ENCODE data around the gene DNASE1L2. TPM values are rescaled to one million over a fixed set of nuclear protein-coding genes. Genes with fewer than 3 reads are reported as not detected.

The DNASE1L2 gene
- 0.44 and 0.87 TPM in 2 replicates for total RNA-seq

GRCh38 chr16:2236337-2237101, at the start of gene DNASE1L2:
TSS of gene DNASE1L2 (plus strand) at chr16:2236444. CDS start at chr16:2236817, 373 bp downstream.

GRCh38 chr16:2196162-2196980, 39.9 kb upstream of the DNASE1L2 start, which contains the start of gene CASKIN1:
TSS of gene CASKIN1 (minus strand) at chr16:2196605. CDS start at chr16:2196432, 173 bp downstream.

GRCh38 chr16:2205104-2205966, 30.9 kb upstream of the DNASE1L2 start, which contains the start of gene MLST8:
TSS of gene MLST8 (plus strand) at chr16:2205454. CDS start at chr16:2206086, 632 bp downstream.

GRCh38 chr16:2210386-2211365, 25.6 kb upstream of the DNASE1L2 start, which contains the start of gene BRICD5:
TSS of gene BRICD5 (minus strand) at chr16:2210863. CDS start at chr16:2210833, 30 bp downstream.

GRCh38 chr16:2214719-2214968, 21.6 kb upstream of the DNASE1L2 start, which contains the start of gene PGP:
TSS of gene PGP (minus strand) at chr16:2214840. CDS start at chr16:2214777, 63 bp downstream.

GRCh38 chr16:2223221-2223941, 12.9 kb upstream of the DNASE1L2 start, which contains the start of gene E4F1:
TSS of gene E4F1 (plus strand) at chr16:2223591. CDS start at chr16:2223614, 23 bp downstream.

GRCh38 chr16:2251296-2252111, 15.3 kb downstream of the DNASE1L2 start, which contains the start of gene ECI1:
TSS of gene ECI1 (minus strand) at chr16:2251587. CDS start at chr16:2251566, 21 bp downstream.

GRCh38 chr16:2267913-2268666, 31.8 kb downstream of the DNASE1L2 start, which contains the start of gene RNPS1:
TSS of gene RNPS1 (minus strand) at chr16:2268126. CDS start at chr16:2264643, 3,483 bp downstream.

Other genes starting within 250 kb of the DNASE1L2 start
- gene SYNGR3, start 246.5 kb upstream of the DNASE1L2 start, total RNA-seq, result 1.4 and 6.1 TPM in 2 replicates
- 20.7 and 22.7 TPM in 2 replicates for gene ZNF598, start 226.6 kb upstream of the DNASE1L2 start, total RNA-seq
- 0.33 and 0.87 TPM in 2 replicates for gene NPW, start 216.7 kb upstream of the DNASE1L2 start, total RNA-seq
- 12.1 and 17.7 TPM in 2 replicates for gene NHERF2, start 209.5 kb upstream of the DNASE1L2 start, total RNA-seq
- gene NTHL1, start 188.6 kb upstream of the DNASE1L2 start, total RNA-seq, result 29.5 and 31.0 TPM in 2 replicates
- gene TSC2, start 188.5 kb upstream of the DNASE1L2 start, total RNA-seq, result 50.2 and 59.6 TPM in 2 replicates
- 137 and 254 TPM in 2 replicates for gene PKD1, start 100.5 kb upstream of the DNASE1L2 start, total RNA-seq
- 1.1 and 1.4 TPM in 2 replicates for gene RAB26, start 87.8 kb upstream of the DNASE1L2 start, total RNA-seq
- gene TRAF7, start 80.7 kb upstream of the DNASE1L2 start, total RNA-seq, result 46.6 and 52.6 TPM in 2 replicates
- gene CASKIN1, start 39.8 kb upstream of the DNASE1L2 start, total RNA-seq, result 0.12 and 0.33 TPM in 2 replicates
- gene MLST8, start 31.0 kb upstream of the DNASE1L2 start, total RNA-seq, result 22.6 and 28.9 TPM in 2 replicates
- gene BRICD5, start 25.6 kb upstream of the DNASE1L2 start, total RNA-seq, result 1.7 and 4.9 TPM in 2 replicates
- 14.1 and 24.5 TPM in 2 replicates for gene PGP, start 21.6 kb upstream of the DNASE1L2 start, total RNA-seq
- 37.0 and 38.0 TPM in 2 replicates for gene E4F1, start 12.9 kb upstream of the DNASE1L2 start, total RNA-seq
- gene ECI1, start 15.1 kb downstream of the DNASE1L2 start, total RNA-seq, result 51.1 and 60.7 TPM in 2 replicates
- 50.1 and 82.1 TPM in 2 replicates for gene RNPS1, start 31.7 kb downstream of the DNASE1L2 start, total RNA-seq
- gene ABCA3, start 104.3 kb downstream of the DNASE1L2 start, total RNA-seq, result 0.89 and 1.5 TPM in 2 replicates
- 13.7 and 48.0 TPM in 2 replicates for gene CCNF, start 193.0 kb downstream of the DNASE1L2 start, total RNA-seq
- gene TEDC2, start 223.7 kb downstream of the DNASE1L2 start, total RNA-seq, result 5.6 and 13.6 TPM in 2 replicates
- gene NTN3, start 234.9 kb downstream of the DNASE1L2 start, total RNA-seq, result 0.89 and 2.4 TPM in 2 replicates
- gene TBC1D24, start 238.7 kb downstream of the DNASE1L2 start, total RNA-seq, result 20.9 and 24.6 TPM in 2 replicates

Data from uterine smooth muscle cell (primary cell).